Body of pancreas (tissue), 4 donors: ENCODE data around the gene ZFP57.

Source experiments
- CTCF ChIP-seq, 7 experiments: fragments of 450-650 bp in 4 of 7; fragments of 200-600 bp in 3 of 7; sonication (generic) in 3 of 7; IDR thresholded peaks; one replicate each; pipeline ENCODE4 v1.5.1; 2016 to 2019; ENCODE audit warnings: antibody characterized with exemption in 7 of 7
- POLR2A ChIP-seq, 3 donors: fragments of 450-650 bp; IDR thresholded peaks; one replicate each; pipeline ENCODE4 v1.6.1; 2016; ENCODE audit warnings: antibody characterized with exemption in 3 of 3, mild to moderate bottlenecking in 2 of 3

- TF ChIP-seq CTCF (IDR thresholded peaks at IDR 0.05) (no peak), POLR2A (IDR thresholded peaks at IDR 0.05) (no peak)
These were observed 13.7 kb upstream of the ZFP57 start for GRCh38 chr6:29694637-29695036.
